Measurements from ENCODE around the gene RAB22A. TPM values are rescaled to one million over a fixed set of nuclear protein-coding genes. Genes with fewer than 3 reads are reported as not detected.
"Not testable (repeated sequence)": the region's sequence is repeated elsewhere in the genome, so short reads cannot be mapped to it uniquely, and the experiment has no call there.

The RAB22A gene
- total RNA-seq, 4 donors from 2014 or later = 4.2 to 25.9 (median 20.7) TPM

DNA sequence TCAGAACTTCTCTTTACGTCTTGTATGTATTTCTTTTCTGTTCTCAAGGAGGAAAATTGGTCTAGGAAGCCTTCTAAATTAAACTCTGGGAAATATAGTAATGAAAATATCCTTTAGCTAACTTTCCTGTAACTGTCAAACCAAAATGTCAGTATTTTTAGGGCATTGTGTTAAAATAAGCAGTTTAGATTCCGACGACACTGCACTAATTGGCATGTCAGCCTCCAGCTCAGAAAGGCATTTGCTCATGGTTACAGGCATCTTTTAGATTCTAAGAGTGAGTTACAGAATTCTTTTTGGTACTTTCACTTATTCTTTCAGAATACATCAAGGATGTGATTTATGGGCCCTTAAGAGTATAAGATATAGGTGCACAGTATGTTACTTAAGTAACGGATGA, 53.5 kb downstream of the RAB22A start:
- Histone ChIP-seq H3K4me3 (no peak overlapping the region), H3K4me1 (peaks cover 0 to 14% (median 2%) of the 10 kb centered on the region in 4 donors), H3K9me3 (no peaks in the 10 kb centered on the region), H3K27me3 (no peaks in the 10 kb centered on the region), H3K36me3 (peaks cover 0 to 11% (median 5%) of the 10 kb centered on the region in 4 donors), H3K27ac (no peak overlapping the region)
- no peak for TF ChIP-seq POLR2AphosphoS5 (IDR thresholded peaks at IDR 0.05)
- TF ChIP-seq CTCF (IDR thresholded peaks at IDR 0.05) = no peak
- TF ChIP-seq POLR2A (IDR thresholded peaks at IDR 0.05) = no peak
- no peak for TF ChIP-seq EP300 (IDR thresholded peaks at IDR 0.05; ENCODE audit: low read depth)
- 95% methylated on average over 4 of the region's 4 CpGs for WGBS, 2 donors (ENCODE audit: low coverage in 1 of 2)
- in situ Hi-C loops (cut with MboI; ENCODE audit: low pct_ligation_motif_present in 1 of 4, low pct_unique_long_range_greater_than_20kb in 1 of 4, low sequenced_read_pairs in 3 of 4) (no loop called here), intact Hi-C loops (cut with DNase I; ENCODE audit: low total_unique reads) (no loop called here)
- no peak for DNase-seq

DNA sequence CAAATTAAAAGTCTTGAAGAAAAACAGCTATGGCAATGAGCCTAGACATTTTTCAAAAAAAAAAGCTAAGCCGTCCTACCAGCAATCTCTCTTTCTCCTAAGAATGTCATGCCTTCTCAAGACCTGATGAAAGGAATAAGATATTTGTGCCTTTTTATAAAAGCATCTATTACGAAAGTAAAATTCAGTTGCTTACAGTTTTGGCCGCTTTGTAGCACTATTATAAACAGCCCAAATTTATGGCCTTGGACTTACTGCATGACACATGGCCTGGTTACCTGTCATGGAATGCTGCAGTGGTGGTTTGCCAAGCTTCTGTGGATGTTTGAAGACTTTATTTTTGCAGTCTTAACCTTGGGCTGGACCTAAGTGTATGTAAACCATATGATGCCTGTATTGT, 57.4 kb downstream of the RAB22A start:
- DNase-seq = no peak
- peak; percentile 49 to 68 (median 63) for TF ChIP-seq POLR2AphosphoS5 (IDR thresholded peaks at IDR 0.05)
- TF ChIP-seq CTCF (IDR thresholded peaks at IDR 0.05) = no peak
- Histone ChIP-seq H3K4me1 (peaks cover 0 to 8% (median 0%) of the 10 kb centered on the region in 4 donors), H3K27me3 (no peaks in the 10 kb centered on the region), H3K4me3 (no peak overlapping the region), H3K9me3 (no peaks in the 10 kb centered on the region), H3K27ac (peak overlapping the region; percentile 38 to 72 (median 46)), H3K36me3 (no peaks in the 10 kb centered on the region)
- 59 to 64% methylated on average over 3 of the region's 3 CpGs for WGBS, 2 donors (ENCODE audit: low coverage in 1 of 2)
- intact Hi-C loops (cut with DNase I; ENCODE audit: low total_unique reads) (no loop called here), in situ Hi-C loops (cut with MboI; ENCODE audit: low pct_ligation_motif_present in 1 of 4, low pct_unique_long_range_greater_than_20kb in 1 of 4, low sequenced_read_pairs in 3 of 4) (no loop called here)

DNA sequence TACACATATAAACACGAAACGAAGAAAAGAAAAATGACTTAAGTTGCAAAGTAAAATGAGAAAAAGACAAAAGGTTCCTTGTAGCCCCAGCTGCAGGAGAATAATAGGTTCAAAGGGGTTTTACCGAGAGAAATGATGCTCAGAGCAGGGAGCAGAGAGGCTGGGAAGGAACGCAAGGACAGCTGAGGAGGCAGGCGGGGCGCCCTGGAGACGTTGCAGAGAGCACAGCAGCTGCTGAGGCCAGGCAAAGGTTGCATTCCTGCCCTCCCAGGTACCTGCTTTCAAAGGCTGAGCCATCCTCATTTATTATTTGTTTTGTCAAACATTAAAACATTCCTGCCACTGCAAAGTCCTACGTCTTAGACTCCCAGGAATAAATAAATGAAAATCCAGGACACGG, 63.3 kb downstream of the RAB22A start:
- Histone ChIP-seq H3K27ac (no peak overlapping the region), H3K36me3 (no peaks in the 10 kb centered on the region), H3K4me3 (no peak overlapping the region), H3K27me3 (no peaks in the 10 kb centered on the region), H3K4me1 (no peaks in the 10 kb centered on the region), H3K9me3 (no peaks in the 10 kb centered on the region)
- in situ Hi-C loops (cut with MboI; ENCODE audit: low pct_ligation_motif_present in 1 of 4, low pct_unique_long_range_greater_than_20kb in 1 of 4, low sequenced_read_pairs in 3 of 4) (no loop called here), intact Hi-C loops (cut with DNase I; ENCODE audit: low total_unique reads) (no loop called here)
- DNase-seq = no peak
- no peak for TF ChIP-seq EP300 (IDR thresholded peaks at IDR 0.05; ENCODE audit: low read depth)
- TF ChIP-seq POLR2A (IDR thresholded peaks at IDR 0.05) = no peak
- TF ChIP-seq CTCF (IDR thresholded peaks at IDR 0.05) = no peak
- TF ChIP-seq POLR2AphosphoS5 (IDR thresholded peaks at IDR 0.05) = no peak
- WGBS, 2 donors (ENCODE audit: low coverage in 1 of 2) = 38 to 53% methylated on average over 9 of the region's 9 CpGs

- DNase-seq; intact Hi-C loops (cut with DNase I; ENCODE audit: low total_unique reads); H3K27me3 ChIP-seq; H3K36me3 ChIP-seq; H3K4me1 ChIP-seq; H3K4me3 ChIP-seq; in situ Hi-C loops (cut with MboI; ENCODE audit: low pct_ligation_motif_present in 1 of 4, low pct_unique_long_range_greater_than_20kb in 1 of 4, low sequenced_read_pairs in 3 of 4); H3K27ac ChIP-seq; H3K9me3 ChIP-seq: not testable (repeated sequence)
- 83 to 92% methylated on average over 2 to 8 of the region's 8 CpGs for WGBS, 2 donors (ENCODE audit: low coverage in 1 of 2)
These were observed 63.8 kb downstream of the RAB22A start for GRCh38 chr20:58373296-58373695.

- 84 to 95% methylated on average over 6 to 19 of the region's 19 CpGs for WGBS, 2 donors (ENCODE audit: low coverage in 1 of 2)
- in situ Hi-C loops (cut with MboI; ENCODE audit: low pct_ligation_motif_present in 1 of 4, low pct_unique_long_range_greater_than_20kb in 1 of 4, low sequenced_read_pairs in 3 of 4) = no loop called here
- Histone ChIP-seq H3K4me1 (no peaks in the 10 kb centered on the region), H3K9me3 (no peaks in the 10 kb centered on the region), H3K27me3 (no peaks in the 10 kb centered on the region), H3K27ac (no peak overlapping the region), H3K4me3 (no peak overlapping the region), H3K36me3 (no peaks in the 10 kb centered on the region)
- TF ChIP-seq EP300 (IDR thresholded peaks at IDR 0.05; ENCODE audit: low read depth) = no peak
- no peak for TF ChIP-seq POLR2A (IDR thresholded peaks at IDR 0.05)
- no peak for TF ChIP-seq CTCF (IDR thresholded peaks at IDR 0.05)
- TF ChIP-seq POLR2AphosphoS5 (IDR thresholded peaks at IDR 0.05) = no peak
- DNase-seq = no peak
- intact Hi-C loops (cut with DNase I; ENCODE audit: low total_unique reads) = no loop called here
These were observed 64.7 kb downstream of the RAB22A start for GRCh38 chr20:58374027-58374850.
